Liver (tissue), 3 donors: ENCODE measurements around the gene COX7B.

Experiments
- CTCF ChIP-seq: fragments of 150-350 bp; IDR thresholded peaks from 2 replicates; pipeline ENCODE4 v1.5.1; 2017; ENCODE audit warnings: improper control_type of control experiment, low read depth, low read length; ENCODE audit not compliant: missing input control
- EGR1 ChIP-seq, 2 donors: IDR thresholded peaks; 2 replicates each; pipeline ENCODE4 v1.6.1; 2016 to 2018; ENCODE audit warnings: antibody characterized with exemption in 2 of 2, low read depth in 2 of 2
- GABPA ChIP-seq, 2 donors: IDR thresholded peaks in 1 of 2; conservative IDR thresholded peaks in 1 of 2; 2 replicates each; pipeline ENCODE4 v1.6.1; 2016; ENCODE audit warnings: antibody characterized with exemption in 2 of 2, mild to moderate bottlenecking in 1 of 2, moderate library complexity in 1 of 2
- HNF4A ChIP-seq, 2 donors: conservative IDR thresholded peaks; 2 replicates each; pipeline ENCODE4 v1.6.1; 2016; ENCODE audit warnings: antibody characterized with exemption in 2 of 2, mild to moderate bottlenecking in 2 of 2
- JUND ChIP-seq, 2 donors: IDR thresholded peaks; 2 replicates each; pipeline ENCODE4 v1.6.1; 2016; ENCODE audit warnings: antibody characterized with exemption in 2 of 2
- MAX ChIP-seq: IDR thresholded peaks from 2 replicates; pipeline ENCODE4 v1.6.1; 2016; ENCODE audit warnings: antibody characterized with exemption
- RAD21 ChIP-seq, 2 donors: IDR thresholded peaks; 2 replicates each; pipeline ENCODE4 v1.6.1; 2016; ENCODE audit warnings: antibody characterized with exemption in 2 of 2, mild to moderate bottlenecking in 2 of 2
- RXRA ChIP-seq, 2 donors: IDR thresholded peaks; 2 replicates each; pipeline ENCODE4 v1.6.1; 2017 to 2018; ENCODE audit warnings: antibody characterized with exemption in 2 of 2, mild to moderate bottlenecking in 1 of 2
- TAF1 ChIP-seq: conservative IDR thresholded peaks from 2 replicates; pipeline ENCODE4 v1.6.1; 2016; ENCODE audit warnings: antibody characterized with exemption, mild to moderate bottlenecking
- YY1 ChIP-seq: IDR thresholded peaks from 2 replicates; pipeline ENCODE4 v1.6.1; 2016; ENCODE audit warnings: antibody characterized with exemption, mild to moderate bottlenecking
- TF ChIP-seq, protein P1 (sequence below): IDR thresholded peaks from 2 replicates; pipeline ENCODE4 v1.6.1; 2016; ENCODE audit warnings: antibody characterized with exemption
- donor health status: healthy.
- donor health status: healthy.

- TF ChIP-seq CTCF (no peak), TAF1 (no peak), HNF4A (conservative IDR thresholded peaks at IDR 0.05) (no peak), MAX (no peak), GABPA (IDR thresholded peaks at IDR 0.05 in 1 of 2, conservative IDR thresholded peaks at IDR 0.05 in 1 of 2) (no peak), RXRA (IDR thresholded peaks at IDR 0.05) (no peak), JUND (IDR thresholded peaks at IDR 0.05) (no peak), EGR1 (IDR thresholded peaks at IDR 0.05; ENCODE audit: low read depth in 2 of 2) (no peak), RAD21 (IDR thresholded peaks at IDR 0.05) (no peak), YY1 (no peak)
- TF ChIP-seq, protein P1, sequence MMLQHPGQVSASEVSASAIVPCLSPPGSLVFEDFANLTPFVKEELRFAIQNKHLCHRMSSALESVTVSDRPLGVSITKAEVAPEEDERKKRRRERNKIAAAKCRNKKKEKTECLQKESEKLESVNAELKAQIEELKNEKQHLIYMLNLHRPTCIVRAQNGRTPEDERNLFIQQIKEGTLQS, result no peak
Observed at GRCh38 chrX:77953302-77953701, 54.0 kb downstream of the COX7B start.
